ENCODE results near the gene KRT84.

KRT84 gene

DNA sequence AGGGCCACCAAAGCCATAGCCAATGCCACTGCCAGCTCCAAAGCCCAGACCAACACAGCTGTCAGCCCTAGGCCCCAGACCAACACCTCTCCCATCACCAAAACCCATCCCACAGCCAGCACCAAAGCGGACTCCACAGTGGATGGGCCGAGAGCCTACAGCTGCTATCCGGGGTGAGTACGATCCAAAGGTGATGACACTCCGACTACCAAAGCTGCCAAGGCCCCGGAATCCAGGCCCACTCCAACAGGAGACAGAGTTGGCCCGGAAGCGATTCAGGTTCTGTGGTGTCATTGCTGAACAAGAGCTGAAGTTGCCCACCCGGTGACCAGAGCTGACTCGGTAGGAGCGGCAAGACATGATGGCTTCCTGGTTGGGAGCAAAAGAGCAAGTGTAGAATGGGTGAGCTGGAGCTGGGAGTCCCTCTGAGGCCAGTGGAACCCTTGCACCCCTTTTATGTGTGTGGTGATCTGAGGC lies at the start of gene KRT84:
Gene KRT84, minus strand, starts transcription at position 427 of the 477 bp plus-strand sequence. Its CDS starts 67 bp downstream, at position 360.
- no peak for DNase-seq

GRCh38 chr12:52434760-52435530 lies 49.5 kb upstream of the KRT84 start:
- no peak for DNase-seq

DNA sequence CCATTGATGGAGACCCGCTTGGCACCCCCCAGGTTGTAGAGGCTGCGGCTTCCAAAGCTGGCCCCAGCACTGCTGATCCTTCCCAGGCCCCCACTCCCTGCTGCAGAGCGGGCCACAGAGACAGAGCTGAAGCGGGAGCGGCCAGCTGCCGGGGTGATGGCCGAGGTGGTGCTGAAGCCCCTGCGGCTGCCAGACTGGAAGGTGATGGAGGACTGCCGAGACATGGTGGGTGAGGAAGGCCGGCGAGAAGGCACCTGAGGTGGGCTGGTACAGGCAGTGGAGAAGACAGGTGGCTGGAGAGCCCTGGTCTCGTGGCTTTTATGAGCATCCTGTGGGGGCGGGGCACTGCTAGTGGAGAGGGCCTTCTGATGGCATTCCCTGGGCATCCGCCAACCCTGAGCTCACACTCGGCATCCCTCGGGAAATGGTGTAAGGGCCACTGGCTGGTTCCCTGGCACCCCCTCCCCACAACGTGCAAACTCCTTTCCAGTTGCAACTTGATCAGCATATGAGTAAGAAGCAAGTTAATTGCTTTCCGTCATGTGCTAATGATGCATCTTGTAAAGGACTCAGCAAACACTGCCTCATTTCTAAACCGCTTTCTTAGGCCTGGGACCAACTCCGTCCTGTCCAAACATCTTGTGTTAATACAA lies 48.8 kb upstream of the KRT84 start, which contains the start of gene KRT75:
Gene KRT75, minus strand, starts transcription at position 291 of the 653 bp plus-strand sequence. Its CDS starts 67 bp downstream, at position 224.
- DNase-seq, result peak; percentile 80

GRCh38 chr12:52433501-52434080 lies 48.1 kb upstream of the KRT84 start:
- no peak for DNase-seq

DNA sequence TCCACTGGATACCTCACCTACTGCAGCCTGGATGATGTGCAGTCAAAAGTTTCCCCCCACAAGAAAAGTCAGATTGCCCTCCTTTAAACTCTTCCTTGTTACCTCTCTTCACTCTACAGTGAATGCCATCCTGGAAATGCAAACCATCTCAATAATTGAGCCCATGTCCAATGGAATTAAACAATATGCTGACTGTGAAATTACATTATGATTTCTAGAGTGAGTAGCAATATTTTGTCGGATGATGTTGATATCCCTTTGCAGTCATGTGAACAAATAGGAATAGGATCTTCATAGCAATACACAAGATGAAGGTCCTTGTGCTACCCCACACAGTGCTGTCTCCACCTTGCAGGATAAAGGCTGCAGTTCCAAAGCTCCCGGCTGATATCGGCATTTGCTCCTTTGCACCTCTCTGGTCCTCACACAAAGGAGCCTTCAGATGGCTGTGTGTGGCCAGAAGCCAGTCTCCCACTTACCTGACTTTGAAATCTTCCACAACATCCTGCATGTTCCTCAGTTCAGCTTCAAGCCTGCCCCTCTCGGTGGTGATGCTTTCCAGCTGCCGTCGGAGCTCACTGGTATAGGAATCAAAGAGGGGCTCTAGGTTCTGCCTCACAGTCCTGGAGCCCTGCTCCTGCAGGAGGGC lies 47.2 kb upstream of the KRT84 start:
- DNase-seq, result no peak

DNA sequence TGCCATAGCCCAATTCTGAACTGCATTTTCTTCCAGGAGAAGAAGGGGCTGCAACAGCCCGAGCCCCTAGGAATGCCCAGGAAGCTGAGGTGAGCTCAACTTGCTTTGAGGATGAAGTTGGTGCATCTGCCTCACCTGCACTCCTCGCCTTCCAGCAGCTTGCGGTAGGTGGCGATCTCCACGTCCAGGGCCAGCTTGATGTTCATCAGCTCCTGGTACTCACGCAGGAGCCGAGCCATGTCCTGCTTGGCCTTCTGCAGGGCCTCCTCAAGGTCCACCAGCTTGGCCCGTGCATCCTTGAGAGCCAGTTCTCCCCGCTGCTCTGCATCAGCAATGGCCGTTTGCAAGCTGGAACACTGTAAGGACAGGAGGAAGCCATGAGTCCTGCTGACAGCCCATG lies 42.7 kb upstream of the KRT84 start:
- no peak for DNase-seq

DNA sequence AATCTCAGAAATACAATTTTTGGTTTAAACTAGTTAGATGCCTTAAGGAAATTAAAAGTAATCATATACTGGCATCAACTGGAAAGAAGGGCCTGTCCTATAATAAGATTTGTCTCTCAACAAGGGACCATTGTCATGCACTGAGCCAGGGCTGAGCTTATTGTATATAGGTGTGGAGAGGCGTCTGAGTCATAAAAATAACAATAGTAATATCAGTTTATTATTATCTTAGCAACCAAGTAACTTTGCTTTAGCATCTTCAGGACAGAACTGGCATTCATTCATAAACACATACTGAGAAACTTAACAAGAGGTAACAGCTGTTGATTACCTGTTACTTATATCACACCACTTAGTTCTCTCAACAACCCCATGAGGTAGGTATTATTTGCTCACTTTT lies 41.6 kb upstream of the KRT84 start:
- DNase-seq, result no peak

DNA sequence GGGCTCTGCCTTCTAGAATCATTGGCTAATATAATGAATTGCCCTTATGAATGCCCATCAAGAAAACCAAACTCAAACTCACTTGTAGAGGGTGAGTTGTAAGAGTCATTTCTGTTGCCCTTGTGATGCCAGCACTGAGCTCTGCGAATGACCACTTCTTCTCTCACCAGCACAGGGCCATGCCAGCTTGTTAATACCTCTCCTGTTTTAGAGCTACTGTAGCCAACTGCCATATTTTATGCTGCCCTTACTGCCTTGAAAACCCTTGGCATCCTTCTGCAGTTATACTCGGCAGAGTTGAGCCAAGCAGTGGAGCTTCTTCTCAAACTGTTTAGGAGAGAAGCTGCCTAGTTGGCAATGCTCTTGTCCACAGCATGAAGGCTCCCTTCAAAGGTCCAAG lies 40.6 kb upstream of the KRT84 start:
- DNase-seq, result no peak

DNA sequence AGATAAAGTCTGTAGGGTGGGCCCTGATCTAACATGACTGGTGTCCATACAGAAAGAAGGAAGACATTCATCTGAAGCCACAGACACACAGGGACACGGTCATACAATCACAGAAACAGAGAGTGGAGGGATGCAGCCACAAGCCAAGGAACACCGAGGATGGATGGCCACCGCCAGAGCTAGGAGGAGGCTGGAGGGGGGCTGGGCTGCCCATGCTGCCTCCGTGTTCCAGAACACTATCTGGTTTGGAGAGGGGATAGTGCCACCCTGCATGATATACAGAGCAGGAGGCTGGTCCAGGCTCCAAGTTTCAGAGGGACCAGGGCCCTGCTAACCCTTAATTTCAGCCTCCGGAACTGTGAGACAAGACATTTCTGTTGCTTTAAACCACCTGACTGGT lies 40.0 kb upstream of the KRT84 start:
- DNase-seq, result no peak

DNA sequence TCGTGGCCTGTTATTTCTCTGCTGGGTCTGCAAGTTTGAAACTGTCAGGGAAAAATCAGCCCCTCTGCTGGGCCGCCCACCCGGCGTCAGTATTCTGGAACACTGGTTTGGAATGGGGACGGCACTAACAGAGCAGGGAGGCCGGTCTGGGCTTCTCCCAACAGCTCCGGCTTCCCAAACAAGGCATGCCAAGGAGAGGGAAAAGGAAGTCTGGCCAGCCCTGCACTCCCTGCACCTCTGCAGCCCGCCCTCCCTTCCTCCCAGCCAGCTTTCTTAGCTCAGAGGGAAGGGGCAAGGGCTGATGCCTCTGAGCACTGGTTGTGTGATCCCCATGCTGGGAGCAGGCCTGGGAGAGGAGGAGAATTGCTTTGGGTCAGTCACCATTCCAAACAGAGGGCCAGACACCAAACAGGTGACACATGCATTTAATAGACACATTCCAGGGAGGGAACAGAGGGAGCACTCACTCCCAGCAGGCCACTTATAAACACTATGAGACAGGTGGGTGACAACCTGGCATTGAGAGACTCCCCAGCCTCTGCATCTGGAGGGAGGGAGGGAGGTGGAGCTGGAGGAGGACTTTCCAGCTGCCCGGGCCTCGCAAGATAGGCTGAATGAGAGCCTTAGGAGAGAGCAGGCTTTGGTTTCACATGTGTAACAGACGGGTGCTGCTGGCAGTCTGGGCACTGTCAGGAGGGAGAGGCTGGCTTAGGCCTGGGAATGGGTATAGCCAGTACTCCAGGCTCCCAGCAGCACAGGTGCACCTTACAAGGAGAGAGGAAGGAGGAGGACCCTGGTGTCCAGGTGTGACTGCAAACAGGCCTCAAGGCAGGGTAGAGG lies 38.4 kb upstream of the KRT84 start:
- DNase-seq, result peak; percentile 25

GRCh38 chr12:52423035-52423434 lies 37.6 kb upstream of the KRT84 start:
- DNase-seq, result no peak

DNA sequence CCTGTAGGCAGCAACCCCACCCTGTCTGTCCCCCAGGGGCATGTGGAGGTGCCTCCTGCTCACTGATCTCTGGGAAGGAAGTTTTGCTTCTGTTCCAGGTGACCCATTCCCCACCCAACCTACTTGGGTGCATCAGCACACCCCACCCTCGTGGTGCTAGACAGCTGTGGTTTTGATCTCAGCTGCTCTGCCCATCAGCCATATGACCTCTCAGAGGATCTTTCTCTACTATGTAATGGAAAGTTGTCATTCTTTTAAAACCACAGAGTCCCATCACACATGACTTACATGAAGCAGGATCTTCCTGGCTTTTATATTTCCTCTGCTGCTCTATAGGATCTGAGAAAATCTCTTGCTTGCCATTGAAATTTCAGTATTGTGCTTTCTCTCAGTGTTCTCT lies 34.2 kb upstream of the KRT84 start:
- no peak for DNase-seq

GRCh38 chr12:52418576-52419110 lies 33.2 kb upstream of the KRT84 start:
- no peak for DNase-seq

- DNase-seq, result peak; percentile 63
These were observed 32.3 kb upstream of the KRT84 start for GRCh38 chr12:52417740-52418139.

GRCh38 chr12:52416795-52417194 lies 31.3 kb upstream of the KRT84 start:
- no peak for DNase-seq

GRCh38 chr12:52415870-52416750 lies 30.7 kb upstream of the KRT84 start:
- no peak for DNase-seq

DNA sequence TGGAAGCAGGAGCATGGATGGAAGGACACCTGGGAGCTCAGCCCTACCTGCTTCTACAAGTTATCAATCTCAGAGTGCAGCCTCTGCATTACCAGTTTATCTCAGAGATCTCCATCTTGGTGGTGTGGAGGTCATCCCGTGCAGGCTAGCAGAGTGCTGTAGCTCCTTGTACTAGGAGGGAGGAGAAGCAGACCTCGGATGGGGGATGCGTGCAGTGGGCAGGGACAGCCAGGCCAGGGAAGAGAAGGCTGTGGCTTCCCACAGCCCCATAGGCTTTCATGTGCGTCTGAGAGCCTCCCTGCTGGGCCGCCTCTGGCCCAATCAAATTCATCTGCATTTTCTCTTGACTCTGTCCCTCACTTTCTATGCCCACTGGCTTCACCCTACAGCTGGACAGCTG lies 29.5 kb upstream of the KRT84 start:
- DNase-seq, result no peak

- DNase-seq, result no peak
These were observed 28.4 kb upstream of the KRT84 start for GRCh38 chr12:52413782-52414345.

DNA sequence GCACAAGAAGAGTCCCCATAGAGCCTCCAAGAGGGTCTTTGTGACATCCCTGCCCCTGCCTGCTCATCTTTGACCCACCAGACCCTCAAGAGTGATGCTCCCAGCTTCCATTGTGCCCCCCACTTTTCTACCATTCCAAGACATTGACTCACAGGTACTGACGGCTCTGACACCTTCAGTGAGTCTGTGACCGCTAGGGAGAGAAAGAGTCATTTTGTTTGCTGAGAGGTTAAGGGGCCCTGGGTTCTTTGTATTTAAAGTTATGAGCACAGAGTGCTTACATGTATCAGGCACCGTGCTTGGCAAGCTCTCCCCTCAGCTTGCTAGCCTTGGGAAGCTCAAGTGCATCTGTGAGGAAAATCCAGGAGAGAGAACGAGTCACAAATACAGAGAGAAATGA lies 27.8 kb upstream of the KRT84 start:
- no peak for DNase-seq

DNA sequence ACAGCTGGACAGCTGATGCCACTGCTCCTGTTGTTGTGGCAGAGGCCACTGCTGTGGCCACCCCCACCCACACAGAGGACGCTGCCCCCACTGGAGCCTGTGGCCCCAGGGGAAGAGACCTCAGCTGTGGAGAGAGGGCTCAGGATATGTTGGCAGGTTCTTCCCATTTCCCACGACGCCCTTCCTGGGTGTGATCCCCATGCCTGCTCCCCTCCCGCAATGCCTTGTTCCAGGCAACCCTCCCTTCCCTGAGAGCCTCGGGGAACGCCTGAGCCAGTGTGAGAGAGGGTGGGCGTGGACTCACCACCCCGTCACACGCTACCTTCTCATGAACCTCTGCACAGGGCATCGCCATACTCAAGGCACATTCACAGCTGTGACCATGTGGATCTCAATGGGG lies 26.4 kb upstream of the KRT84 start:
- DNase-seq, result no peak
